GM21447 (cell line): Measurements from ENCODE around the gene SLC7A7.
"Not testable (repeated sequence)": the region's sequence is repeated elsewhere in the genome, so short reads cannot be mapped to it uniquely, and the experiment has no call there.

ENCODE experiments used
- ATAC-seq: cut with Tn5 transposase; IDR thresholded peaks from one replicate; pipeline ENCODE4 v1.9.1; 2021; ENCODE audit not compliant: unreplicated experiment

SLC7A7 gene

DNA sequence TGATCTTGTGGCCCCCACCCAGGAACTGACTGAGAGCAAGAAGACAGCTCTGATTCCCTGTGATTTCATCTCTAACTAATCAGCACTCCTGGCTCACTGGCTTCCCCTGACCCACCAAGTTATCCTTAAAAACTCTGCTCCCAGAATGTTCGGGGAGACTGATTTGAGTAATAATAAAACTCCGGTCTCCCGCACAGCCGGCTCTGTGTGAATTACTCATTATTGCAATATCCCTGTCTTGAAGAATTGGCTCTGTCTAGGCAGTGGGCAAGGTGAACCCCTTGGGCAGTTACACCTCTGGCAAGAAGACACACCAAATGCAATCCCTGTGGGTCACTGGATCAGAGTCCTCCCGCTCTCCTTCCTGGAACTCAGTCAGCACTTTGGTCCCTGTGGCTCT lies 21.3 kb downstream of the SLC7A7 start:
- no peak for ATAC-seq

DNA sequence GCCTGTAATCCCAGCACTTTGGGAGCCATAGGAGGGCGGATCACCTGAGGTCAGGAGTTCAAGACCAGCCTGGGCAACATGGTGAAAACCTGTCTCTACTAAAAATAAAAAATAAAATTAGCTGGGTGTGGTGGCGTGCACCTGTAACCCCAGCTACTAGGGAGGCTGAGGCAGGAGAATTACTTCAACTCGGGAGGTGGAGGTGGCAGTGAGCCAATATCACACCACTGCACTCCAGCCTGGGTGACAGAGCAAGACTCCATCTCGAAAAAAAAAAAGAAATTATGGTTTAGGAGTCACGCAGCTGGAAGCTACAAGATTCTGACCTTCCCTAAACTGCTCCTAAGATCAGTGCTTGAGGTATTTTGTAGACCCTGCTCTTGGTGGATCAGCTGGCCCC lies 21.7 kb downstream of the SLC7A7 start:
- not testable (repeated sequence) for ATAC-seq

DNA sequence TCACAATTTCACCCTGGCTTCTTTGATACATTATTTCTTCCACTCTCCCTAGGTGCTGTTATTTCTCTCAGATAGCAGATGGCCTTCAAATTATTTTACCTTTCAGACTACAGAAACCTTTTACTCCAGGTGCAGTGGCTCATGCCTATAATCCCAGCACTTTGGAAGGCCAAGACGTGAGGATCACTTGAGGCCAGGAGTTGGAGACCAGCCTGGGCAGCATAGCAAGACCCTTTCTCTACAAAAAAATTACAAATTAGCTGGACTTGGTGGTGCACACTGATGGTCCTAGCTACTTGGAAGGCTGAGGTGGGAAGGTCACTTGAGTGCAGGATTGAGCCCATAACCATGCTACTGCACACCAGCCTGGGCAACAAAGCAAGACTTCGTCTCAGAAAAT lies 23.1 kb downstream of the SLC7A7 start:
- ATAC-seq: no peak

DNA sequence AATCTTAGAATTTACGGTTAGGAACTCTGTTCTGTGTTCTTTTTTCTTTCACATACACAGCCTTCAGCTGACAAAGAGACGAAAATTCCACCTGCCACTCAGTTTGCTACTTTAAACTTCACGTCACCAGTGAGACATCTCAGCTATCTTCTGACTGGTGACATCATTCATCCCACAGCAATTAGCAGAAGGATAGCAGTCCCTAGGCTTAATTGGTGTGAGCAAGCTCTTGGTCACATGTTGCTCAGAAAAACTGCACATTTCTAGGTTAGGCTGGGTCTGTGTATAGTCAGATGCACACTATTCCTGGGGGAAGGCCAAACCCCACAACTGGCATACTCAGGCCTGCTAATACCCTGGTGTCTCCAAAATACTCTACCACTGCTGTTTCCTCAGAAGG lies 23.9 kb downstream of the SLC7A7 start:
- no peak for ATAC-seq

DNA sequence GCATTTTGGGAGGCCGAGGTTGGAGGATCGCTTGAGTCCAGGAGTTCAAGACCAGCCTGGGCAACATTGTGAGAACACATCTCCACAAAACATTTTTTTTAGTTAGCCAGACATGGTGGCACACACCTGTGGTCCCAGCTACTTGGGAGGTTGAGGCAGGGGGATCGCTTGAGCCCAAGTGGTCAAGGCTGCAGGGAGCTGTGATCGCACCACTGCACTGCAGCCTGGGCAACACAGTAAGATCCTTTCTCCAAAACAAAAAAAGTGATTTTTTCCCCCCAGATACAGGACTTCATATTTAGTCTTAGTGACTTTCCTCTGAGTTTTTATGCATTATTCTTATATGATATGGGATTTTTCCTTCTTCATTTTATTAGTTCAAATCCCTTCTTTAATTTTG lies 28.6 kb downstream of the SLC7A7 start:
- no peak for ATAC-seq

DNA sequence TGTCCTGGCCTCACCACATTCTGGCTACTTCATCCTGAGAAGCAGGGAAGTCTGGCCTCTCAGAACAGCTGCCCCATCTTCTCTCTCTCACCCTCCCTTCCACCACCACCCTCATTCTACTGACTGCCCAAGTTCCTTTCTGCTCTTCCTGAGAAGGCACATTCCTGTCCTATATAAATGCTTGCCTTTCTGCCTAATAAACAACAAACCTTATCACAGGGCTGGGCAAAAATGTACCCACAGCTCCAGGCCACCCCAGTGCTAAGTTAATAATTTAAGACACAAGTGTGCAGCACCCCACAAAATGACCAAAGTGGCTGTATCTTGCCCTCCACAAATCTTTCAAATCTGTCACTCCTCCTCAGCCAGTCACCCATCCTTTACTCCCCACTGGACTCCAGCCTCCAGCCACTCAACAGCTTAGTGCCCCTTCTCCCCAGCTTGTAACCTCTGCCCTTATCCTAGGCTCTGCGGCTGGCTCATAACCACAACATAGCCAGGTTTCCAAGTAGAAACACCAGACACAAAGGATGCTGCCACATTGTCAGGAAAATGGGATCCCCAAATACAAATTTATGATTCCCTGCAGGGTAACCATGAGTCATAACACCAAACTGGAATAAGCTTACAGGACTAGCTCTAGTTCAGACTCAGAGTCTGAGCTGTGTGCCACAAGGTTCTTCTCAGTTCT lies 33.8 kb downstream of the SLC7A7 start:
- ATAC-seq: no peak

DNA sequence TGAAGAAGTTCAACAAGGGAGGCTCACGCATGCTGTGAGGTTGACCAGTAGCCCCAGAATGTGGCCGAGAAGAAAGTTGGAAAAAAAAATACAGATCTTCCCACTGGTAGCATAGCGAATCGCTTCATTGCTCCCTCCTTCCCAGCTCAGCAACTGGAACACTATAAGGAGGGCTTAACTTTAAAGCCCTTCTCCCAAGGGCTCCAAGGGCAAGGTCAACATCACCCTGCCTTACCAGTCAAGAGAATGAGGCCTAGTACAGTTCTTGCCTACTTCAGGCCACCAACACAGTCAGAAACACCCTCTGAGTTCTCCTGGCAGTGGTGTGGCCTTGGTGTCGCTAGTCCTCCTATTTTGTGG lies 34.3 kb downstream of the SLC7A7 start:
- no peak for ATAC-seq

DNA sequence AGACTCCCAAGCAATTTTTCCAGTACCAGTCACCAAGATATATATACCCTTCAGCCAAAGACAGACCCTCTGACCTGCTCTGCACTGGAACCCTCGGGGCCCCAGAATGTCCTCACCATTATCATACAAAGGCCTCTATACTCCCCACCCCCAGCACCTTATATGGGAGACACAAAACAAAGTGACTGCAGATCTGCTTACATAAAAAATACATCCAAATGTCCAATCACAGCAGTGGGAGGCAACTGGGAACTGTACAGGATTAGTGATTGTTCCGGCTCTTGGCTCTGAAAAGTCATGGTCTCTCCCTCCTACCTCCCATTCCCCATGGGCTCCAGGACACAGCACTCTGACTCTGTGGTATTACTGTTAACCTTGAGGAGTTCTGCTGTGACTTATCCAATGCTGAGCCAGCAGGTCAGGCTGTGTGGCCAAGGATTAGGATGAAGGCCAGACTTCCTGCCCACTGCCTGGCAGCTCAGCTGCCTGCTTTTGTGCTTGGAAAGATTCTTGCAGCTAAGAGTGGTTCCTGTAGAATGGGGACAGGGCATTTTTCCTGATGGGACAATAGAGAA lies 35.0 kb downstream of the SLC7A7 start:
- no peak for ATAC-seq

DNA sequence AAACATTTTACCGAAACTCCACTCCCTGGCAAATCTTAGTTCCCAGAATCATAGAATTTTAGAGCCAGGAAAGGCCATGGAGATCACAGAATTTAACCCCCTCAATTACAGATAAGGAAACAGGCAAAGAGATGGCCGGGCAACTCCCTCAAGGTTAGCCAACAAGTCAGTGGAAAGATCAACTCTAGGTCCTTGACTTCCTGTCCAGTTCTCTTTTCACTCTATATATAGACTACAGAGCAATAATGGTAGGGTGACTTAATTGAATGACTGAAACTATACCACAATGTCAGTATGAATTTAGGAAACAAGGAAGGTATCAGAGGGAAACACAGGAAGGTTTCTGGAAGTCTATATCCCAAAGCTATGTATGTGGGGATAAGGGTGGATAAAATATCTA lies 37.2 kb downstream of the SLC7A7 start:
- no peak for ATAC-seq

DNA sequence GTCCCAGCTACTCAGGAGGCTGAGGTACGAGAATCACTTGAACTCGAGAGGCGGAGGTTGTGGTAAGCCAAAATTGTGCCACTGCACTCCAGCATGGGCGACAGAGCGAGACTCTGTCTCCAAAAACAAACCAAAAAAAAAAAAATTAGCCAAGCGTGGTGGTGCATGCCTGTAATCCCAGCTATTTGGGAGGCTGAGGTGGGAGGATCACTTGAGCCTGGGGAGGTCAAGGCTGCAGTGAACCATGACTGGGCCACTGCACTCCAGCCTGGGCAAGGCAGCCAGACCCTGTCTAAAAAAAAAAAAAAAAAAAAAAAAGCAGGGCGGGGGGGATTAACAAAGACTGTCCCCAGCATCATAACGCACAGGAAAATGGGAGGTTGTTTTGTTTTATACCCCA lies 38.4 kb downstream of the SLC7A7 start:
- not testable (repeated sequence) for ATAC-seq

DNA sequence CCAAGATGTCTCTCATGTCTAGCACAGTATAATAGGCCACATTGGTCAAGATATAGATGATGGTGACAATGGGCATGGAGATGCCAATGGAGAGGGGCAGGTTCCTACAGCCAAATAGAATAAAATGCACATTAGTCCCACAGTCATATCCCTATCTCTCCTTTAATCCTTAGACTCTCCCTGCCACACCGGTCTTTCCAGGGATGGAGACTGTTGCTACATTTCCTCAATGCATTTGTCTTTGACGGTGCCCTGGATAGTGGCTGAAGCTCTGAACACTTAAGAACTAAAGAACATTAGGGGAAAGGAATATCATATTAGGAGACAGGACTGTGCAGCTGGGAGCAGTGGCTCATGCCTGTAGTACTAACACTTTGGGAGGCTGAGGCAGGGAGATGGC lies 39.0 kb downstream of the SLC7A7 start:
- ATAC-seq: no peak

DNA sequence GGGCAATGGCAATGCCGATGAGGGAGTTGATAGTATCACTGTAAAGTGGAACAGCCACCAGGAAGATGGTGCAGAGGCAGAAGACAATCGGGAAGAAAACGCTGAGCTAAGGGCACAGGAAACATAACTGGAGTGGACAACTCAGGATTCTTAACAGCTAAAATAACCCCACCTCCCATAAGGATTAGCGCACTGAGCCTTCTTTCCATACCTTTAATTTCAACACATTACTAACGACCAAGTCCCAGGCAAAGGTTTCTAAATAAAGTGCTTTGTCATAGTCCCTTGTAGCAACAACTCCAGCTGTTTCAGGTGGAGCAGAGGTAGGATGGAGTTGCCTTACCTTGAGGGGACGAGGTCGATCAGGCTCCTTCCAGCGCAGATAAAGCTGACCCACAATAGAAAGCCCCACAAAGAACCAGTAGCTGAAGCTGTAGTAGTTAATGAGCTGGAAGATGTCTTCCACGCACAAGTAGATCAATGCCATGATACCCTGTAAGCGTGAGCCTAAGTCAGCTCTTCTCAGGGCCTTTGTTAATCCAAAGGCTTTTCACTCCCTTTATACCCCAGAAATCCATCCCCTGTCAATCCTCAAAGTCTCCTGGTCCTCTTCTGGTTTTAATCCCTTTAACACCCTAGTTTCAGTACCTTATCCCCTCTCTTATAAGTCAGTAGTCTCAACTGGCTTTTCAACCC lies 41.1 kb downstream of the SLC7A7 start:
- ATAC-seq: no peak

DNA sequence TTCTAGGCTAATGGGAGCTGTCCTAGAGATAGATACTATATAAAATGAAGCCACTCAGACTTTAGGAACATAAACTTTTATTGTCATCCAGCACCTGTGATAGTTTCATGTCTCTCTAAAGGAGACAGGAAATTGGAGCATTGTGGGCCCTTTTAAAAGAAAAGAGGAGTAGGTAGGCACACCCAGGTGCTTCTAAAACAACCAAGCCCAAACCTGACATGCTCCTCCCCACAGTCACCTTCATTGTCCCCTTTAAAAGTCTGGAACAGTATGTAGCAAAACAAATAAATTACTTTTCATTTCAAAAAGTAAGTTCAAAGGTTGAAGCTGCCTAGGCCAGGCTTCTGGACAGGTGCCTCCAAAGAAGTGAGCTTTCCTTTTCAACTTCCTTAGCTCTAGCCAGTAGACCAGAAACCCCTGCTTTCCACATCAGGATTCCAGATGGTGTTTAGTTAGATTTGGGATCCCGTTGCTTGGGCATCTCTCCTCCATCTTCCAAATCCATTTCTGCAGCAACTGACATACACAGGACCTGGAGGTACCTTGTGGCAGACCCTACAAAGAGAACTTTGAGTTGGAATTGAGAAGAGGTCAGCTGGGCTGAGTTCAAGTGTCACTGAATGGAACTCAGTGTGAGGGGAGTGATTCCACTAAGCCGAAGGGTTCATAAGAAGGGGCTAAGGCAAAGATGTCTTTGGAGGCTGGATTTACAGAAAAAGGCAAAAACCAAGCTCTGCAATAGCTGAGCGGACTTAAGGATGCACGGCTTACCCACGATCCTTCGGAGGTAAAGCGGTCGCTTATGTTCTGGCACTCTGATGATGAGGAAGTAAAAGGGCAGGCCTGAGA lies 41.8 kb downstream of the SLC7A7 start:
- ATAC-seq: no peak

DNA sequence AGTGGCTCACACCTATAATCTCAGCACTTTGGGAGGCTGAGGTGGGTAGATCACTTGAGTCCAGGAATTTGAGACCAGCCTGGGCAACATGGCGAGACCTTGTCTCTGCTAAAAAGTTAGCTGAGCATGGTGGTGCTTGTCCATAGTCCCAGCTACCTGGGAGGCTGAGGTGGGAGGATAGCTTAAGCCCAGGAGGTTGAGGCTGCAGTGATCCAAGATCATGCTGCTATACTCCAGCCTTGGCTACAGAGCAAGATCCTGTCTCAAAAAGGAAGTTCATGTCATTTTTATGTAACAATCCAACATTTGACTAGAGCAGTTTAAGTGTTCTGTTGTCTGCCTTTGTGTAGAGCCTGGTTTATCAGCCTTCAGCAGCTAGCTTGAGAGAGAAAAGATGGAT lies 42.5 kb downstream of the SLC7A7 start:
- ATAC-seq: no peak

DNA sequence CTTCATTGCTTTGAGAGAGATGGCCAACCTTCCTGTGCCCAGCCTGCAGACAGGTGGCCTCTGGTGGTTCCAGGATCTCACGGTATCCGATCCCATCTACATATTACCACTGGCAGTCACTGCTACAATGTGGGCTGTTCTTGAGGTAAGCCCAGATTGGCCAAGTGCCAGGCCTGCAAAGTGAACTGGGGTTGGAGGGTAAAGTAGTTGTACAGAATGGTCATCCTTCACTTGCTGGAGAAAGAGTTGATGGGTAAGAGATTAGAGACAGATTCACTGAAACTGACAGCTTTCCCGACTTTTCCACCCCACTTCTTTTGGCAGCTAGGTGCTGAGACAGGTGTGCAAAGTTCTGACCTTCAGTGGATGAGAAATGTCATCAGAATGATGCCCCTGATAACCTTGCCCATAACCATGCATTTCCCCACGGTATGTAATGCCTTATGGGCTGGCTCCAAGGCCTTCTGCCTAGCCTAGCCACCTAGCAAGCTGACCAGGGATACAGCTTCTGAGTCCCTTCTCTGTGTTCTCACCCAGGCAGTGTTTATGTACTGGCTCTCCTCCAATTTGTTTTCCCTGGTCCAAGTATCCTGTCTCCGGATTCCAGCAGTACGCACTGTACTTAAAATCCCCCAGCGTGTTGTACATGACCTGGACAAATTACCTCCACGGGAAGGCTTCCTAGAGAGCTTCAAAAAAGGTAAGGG lies 44.6 kb downstream of the SLC7A7 start:
- ATAC-seq: no peak

DNA sequence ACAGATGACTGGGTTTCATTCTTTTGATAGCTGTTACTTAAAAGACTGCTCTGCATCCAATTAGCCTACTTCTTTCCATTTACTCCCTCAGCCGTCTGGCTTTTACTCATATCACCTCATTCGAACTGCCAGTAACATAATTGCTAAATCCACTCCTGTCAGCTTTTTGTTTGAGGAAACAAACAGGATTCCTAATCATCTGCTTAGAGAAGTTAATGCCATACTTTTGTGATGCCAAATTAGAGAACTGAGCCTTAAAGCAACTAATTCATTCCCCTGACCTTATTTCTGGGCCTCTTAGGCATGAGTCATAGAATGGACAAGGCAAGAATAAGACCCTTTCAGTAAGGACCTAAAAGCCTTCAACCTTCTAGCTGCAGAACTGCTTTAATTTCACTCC lies 45.9 kb downstream of the SLC7A7 start:
- no peak for ATAC-seq

DNA sequence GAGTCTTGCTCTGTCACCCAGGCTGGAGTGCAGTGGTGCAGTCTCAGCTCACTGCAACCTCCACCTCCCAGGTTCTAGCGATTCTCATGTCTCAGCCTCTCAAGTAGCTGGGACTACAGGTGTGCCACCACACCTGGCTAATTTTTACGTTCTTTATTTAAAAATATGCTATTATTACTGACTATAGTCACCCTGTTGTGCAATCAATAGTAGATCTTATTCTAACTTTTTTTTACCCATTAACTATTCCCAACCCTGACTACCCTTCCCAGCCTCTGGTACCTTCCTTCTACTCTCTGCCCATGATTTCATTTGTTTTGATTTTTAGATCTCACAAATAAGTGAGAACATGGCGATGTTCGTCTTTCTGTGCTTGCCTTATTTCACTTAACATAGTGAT lies 46.3 kb downstream of the SLC7A7 start:
- ATAC-seq: no peak

DNA sequence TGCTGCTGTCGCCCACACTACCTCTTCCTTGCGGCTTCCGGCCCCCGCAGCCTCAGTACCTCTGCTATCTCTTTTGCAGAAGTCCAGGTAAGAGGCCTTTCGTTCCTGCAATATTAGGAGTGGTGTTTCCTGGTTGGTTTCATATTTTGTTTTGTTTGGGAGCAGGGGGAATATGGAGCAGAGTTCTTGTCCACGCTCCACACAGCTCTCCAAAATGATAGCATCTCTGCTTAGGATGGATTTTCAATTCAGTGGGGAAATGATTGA lies 48.0 kb downstream of the SLC7A7 start:
- peak; percentile 43 for ATAC-seq

DNA sequence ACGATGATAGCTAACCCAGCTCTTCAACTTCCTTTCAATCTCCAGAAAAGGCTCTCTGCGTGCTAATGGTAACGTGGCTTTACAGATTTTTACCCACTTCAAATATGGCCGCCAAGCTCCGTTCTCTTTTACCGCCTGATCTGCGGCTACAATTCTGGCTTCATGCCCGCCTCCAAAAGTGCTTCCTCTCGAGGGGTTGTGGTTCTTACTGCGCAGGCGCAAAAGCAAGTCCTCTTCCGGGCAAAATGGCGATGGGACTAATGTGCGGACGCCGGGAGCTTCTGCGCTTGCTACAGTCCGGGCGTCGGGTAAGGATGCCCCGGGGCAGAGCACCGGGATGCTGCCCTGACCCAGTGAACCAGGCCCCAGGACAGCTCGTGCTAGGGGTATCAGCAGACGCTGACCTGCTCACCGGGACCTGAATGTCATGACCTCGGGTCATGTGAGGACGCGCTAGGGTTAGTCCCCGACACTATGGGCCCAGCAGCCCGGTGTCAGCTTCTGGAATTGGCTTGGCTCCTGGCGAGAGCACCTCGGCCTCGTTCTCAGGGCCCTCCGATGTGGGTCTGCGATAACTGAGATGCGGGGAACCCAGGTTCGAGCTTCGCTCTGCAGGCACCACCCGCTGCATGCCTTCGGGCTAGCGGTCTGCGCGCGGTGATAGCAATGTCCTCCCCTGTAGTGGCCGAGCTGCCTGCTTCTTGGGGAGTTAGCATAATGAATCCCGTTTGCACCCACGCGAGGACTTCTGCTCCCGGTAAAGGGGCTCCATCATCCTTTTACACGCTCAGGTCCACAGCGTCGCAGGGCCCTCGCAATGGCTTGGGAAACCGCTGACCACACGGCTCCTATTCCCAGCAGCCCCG lies 48.5 kb downstream of the SLC7A7 start, which contains the start of gene OXA1L:
Gene OXA1L (plus strand): TSS at position 232 of the 866 bp plus-strand sequence. CDS start 14 bp downstream, at position 246.
- peak; percentile 77 for ATAC-seq

DNA sequence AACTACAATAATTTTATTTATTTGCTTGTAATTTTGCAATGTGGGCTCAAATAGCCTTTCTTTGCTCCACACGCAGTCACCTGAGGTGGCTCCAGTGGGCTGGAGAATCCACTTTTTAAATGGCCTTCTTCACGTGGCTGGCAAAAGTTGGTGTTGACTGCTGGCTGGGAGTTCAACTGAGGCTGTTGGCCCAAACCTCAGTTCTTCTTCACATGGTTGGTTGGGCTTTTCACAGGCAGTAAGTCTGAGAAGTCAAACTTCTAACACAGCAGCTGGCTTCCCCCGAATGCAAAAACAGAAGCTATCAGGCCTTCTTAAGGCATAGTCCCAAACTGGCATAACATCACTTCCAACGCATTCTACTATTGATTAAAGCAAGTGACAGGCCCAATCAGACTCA lies 50.9 kb downstream of the SLC7A7 start:
- no peak for ATAC-seq
